ENCODE data around the gene LETM1.

Gene LETM1
- total RNA-seq: 92.9 to 98.9 reads per million in 2 donors

DNA sequence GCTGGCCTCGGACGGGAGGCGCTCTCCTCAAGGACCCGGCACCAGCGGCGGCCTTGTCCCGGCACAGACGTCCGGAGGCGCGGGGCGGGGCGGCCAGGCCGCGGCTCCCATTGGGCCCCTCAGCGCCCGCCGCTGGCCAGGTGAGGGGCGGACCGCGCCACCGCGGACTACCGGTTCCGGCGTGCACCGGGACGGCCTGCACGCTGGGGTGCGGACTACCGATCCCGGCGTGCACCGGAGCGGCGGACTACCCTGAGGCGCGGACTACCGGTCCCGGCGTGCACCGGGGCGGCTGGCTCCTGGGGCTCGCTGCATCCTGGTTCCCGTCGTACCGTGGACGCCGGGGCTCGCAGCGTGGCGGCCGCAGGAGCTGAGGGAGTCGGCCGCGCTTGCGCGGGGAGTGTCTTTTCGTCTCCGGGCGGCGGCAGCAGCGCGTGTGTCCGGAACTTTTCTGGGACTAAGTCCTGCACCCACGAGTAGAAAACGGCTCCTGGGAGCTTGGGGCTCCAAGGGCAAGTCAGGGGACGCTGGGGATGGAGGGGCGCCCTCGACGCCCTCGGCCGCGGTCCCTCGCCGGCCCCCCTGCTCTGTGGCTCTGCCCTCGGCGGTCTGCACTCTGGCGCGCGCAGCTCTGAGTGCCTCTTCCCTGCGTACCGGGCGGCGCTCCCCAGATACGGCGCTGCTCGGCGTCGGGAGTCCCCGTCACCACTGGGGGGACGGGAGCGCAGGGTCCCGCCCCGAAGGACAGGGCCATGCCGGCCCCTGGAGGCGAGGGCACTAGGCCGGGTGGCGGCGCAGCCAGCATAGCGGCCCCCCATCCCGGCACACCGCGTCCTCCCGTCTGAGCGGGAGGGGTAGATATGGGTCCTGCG, at the start of gene LETM1:
TSS of gene LETM1 (minus strand) at position 86 of the 872 bp plus-strand sequence. CDS start 206 bp downstream, outside the sequence.
- DNase-seq: peak; percentile 93

GRCh38 chr4:1904042-1904441, 48.1 kb upstream of the LETM1 start:
- DNase-seq: no peak

DNA sequence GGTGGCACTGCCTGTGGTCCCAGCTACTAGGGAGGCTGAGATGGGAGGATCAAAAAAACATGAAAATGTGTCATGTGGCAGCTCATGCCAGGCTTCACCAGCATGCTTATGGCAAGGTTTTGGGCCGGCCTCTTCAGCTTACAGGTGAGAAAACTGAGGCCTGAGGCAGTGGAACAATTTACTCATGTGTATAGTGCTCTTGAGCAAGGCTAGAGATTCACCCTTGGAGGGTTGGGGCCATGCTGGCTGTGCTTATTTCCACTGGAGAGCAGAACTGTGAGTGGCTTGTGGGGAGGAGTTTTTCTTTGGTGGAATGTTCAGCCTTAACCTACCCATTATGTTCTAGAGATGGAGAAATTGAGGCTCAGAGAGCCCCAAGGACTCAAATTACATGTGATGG, 47.1 kb upstream of the LETM1 start:
- DNase-seq: no peak

DNA sequence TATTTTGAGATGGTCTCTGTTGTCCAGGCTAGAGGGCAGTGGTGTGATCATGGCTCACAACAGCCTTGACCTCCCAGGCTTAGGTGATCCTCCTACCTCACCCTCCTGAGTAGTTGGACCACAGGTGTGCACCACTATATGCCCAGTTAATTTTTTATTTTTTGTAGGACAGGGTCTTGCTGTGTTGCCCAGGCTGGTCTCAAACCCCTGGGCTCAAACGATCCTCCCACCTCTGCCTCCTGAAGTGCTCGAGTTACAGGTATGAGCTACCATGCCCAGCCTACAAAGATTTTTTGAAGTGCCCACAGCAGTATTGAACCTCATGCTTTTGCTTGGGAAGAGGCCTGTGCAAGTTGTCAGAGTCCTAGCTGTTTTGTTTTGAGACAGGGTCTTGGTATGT, 46.3 kb upstream of the LETM1 start:
- DNase-seq: no peak

GRCh38 chr4:1901127-1901526, 45.2 kb upstream of the LETM1 start:
- no peak for DNase-seq

- DNase-seq: no peak
These were observed 44.7 kb upstream of the LETM1 start for GRCh38 chr4:1900624-1901023.

- DNase-seq: no peak
These were observed 44.1 kb upstream of the LETM1 start for GRCh38 chr4:1900087-1900433.

GRCh38 chr4:1899149-1900086, 43.5 kb upstream of the LETM1 start:
- DNase-seq: no peak

DNA sequence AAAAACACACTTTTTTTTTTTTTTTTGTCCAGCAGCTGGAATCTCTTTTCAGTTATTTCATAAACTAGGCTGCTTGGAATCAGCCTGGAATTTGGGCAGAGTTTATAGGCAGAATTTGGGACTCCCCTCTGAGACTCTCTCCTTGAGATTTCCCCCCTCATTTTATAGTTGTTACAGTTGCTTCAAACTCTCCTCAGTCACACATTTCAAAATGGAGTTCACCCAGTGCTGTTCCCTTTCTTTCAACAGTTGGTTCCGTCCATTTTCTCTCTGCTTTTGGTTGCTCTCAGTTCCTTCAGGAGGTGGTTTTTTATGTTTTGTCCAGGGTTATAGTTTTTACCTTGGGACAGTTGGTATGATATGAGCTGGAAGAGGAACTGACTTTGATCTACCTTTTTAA, 42.7 kb upstream of the LETM1 start:
- DNase-seq: no peak

- DNase-seq: no peak
These were observed 42.1 kb upstream of the LETM1 start for GRCh38 chr4:1898007-1898406.

DNA sequence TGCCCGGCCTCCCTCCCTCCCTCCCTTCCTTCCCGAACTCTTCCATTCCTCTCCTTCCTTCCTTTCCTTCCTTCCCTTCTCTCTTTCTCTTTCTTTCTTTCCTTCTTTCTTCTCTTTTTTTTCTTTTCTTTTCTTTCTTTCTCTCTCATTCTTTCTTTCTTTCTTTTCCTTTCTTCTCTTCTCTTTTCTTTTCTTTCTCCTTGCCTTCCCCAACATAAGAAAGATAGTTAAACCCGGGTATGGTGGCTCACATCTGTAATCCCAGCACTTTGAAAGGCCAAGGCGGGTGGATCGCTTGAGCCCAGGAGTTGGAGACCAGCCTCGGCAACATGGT, 40.7 kb upstream of the LETM1 start:
- DNase-seq: no peak

GRCh38 chr4:1895971-1896657, 40.2 kb upstream of the LETM1 start:
- DNase-seq: no peak

DNA sequence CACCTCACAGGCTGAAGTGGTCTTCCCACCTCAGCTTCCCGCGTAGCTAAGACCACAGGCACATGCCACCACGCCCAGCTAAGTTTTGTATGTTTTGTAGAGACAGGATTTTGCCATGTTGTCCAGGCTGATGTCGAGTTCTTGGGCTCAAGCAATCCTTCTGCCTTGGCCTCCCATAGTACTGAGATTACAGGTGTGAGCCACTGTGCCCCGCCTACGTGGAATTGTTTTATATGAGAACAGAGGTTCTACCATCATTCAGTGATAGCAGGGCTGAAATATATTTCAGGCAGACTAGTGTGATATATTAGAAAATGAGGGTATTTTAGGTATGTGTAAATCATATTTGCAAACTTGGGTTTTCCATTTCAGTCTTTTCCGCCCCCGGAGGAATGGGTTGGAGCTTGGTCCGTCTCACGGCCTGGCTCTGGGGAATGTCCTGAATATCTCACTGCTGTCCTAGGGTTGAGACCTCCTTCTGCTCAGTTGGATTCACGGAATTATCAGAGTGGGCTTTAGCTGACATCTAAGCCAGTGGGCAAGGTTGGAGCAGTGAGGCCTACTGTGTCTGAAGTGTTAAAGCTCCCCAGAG, 35.1 kb upstream of the LETM1 start:
- no peak for DNase-seq

GRCh38 chr4:1887052-1887451, 31.1 kb upstream of the LETM1 start:
- no peak for DNase-seq

GRCh38 chr4:1885414-1885813, 29.5 kb upstream of the LETM1 start:
- DNase-seq: no peak

- no peak for DNase-seq
These were observed 27.6 kb upstream of the LETM1 start for GRCh38 chr4:1883583-1883982.

- no peak for DNase-seq
These were observed 26.9 kb upstream of the LETM1 start for GRCh38 chr4:1882850-1883271.

DNA sequence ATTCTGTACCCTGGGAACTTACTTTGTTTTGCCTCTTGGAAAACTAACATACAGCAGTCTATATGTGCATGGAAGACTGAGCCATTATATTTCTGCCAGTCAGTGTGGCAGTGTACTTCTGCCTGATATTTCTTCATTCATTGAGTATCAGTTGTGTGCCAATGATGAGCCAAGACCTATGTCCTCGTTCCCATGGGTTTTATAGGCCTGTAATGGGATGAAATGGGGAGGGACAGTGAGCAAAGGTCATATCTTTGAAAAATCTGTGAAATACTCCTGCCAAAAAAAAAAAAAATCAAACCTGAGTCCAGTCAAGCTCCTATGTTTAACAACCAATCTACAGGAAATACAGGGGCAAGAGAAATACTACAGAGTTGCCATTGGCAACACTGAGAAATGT, 24.4 kb upstream of the LETM1 start:
- no peak for DNase-seq

DNA sequence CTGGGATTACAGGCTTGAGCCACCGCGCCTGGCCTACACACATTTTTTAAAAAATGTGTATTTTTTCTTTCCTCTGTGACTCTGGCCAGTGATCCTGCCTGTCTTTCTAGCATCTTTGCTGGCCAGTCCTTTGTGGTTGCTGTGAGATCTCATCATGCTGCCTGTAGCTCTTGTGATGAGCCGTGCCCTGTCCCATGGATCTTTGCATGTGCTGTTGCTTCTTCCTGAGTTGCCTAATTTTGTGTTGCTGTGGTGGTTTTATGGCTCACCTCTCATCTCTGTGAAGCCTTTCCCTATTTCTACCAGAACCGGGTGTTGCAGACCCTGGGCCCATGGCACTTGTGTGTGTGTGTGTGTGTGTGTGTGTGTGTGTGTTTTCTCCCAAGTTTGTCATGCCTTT, 23.5 kb upstream of the LETM1 start:
- no peak for DNase-seq

GRCh38 chr4:1874201-1874600, 18.2 kb upstream of the LETM1 start:
- no peak for DNase-seq

GRCh38 chr4:1873776-1874175, 17.8 kb upstream of the LETM1 start:
- no peak for DNase-seq

- DNase-seq: no peak
These were observed 17.3 kb upstream of the LETM1 start for GRCh38 chr4:1873291-1873690.

GRCh38 chr4:1872870-1873269, 16.9 kb upstream of the LETM1 start:
- no peak for DNase-seq

Data from activated gamma-delta T cell (primary cell).